HG02763 (cell line): ENCODE data around the gene COMMD7.
"Not testable (repeated sequence)": the region's sequence is repeated elsewhere in the genome, so short reads cannot be mapped to it uniquely, and the experiment has no call there.

Source experiments
- ATAC-seq: cut with Tn5 transposase; IDR thresholded peaks from one replicate; pipeline ENCODE4 v1.9.1; 2021; ENCODE audit warnings: mild to moderate bottlenecking, moderate library complexity; ENCODE audit not compliant: unreplicated experiment

The COMMD7 gene

GRCh38 chr20:32737371-32738223, 5.7 kb downstream of the COMMD7 start:
- ATAC-seq, result no peak

GRCh38 chr20:32731882-32732266, 11.4 kb downstream of the COMMD7 start:
- no peak for ATAC-seq

- ATAC-seq, result not testable (repeated sequence)
Observed at GRCh38 chr20:32729334-32729733, 13.9 kb downstream of the COMMD7 start.

- not testable (repeated sequence) for ATAC-seq
Observed at GRCh38 chr20:32728435-32728834, 14.8 kb downstream of the COMMD7 start.

GRCh38 chr20:32727683-32728082, 15.6 kb downstream of the COMMD7 start:
- ATAC-seq, result no peak

- no peak for ATAC-seq
Observed at GRCh38 chr20:32718749-32719348, 24.4 kb downstream of the COMMD7 start.

- ATAC-seq, result no peak
Observed at GRCh38 chr20:32711346-32711745, 31.9 kb downstream of the COMMD7 start.

GRCh38 chr20:32709632-32710121, 33.6 kb downstream of the COMMD7 start:
- ATAC-seq, result no peak

GRCh38 chr20:32709029-32709631, 34.1 kb downstream of the COMMD7 start:
- not testable (repeated sequence) for ATAC-seq

GRCh38 chr20:32707691-32708581, 35.3 kb downstream of the COMMD7 start:
- no peak for ATAC-seq

- ATAC-seq, result no peak
Observed at GRCh38 chr20:32706486-32706885, 36.8 kb downstream of the COMMD7 start.

GRCh38 chr20:32702706-32703425, 40.4 kb downstream of the COMMD7 start:
- ATAC-seq, result no peak

GRCh38 chr20:32697608-32698007, 45.7 kb downstream of the COMMD7 start:
- ATAC-seq, result no peak

GRCh38 chr20:32695089-32695488, 48.2 kb downstream of the COMMD7 start:
- ATAC-seq, result no peak

GRCh38 chr20:32688966-32689365, 54.3 kb downstream of the COMMD7 start:
- not testable (repeated sequence) for ATAC-seq

GRCh38 chr20:32687180-32687532, 56.1 kb downstream of the COMMD7 start:
- ATAC-seq, result no peak

- no peak for ATAC-seq
Observed at GRCh38 chr20:32686530-32687179, 56.6 kb downstream of the COMMD7 start.

GRCh38 chr20:32685541-32686529, 57.4 kb downstream of the COMMD7 start:
- ATAC-seq, result no peak
